HUES6 (cell line): Measurements from ENCODE around the gene RAET1E.
"Not testable (repeated sequence)": the region's sequence is repeated elsewhere in the genome, so short reads cannot be mapped to it uniquely, and the experiment has no call there.

Experiments used
- H3K27ac ChIP-seq: 2 replicates; pipeline ENCODE4 v1.7.0; 2013; ENCODE audit warnings: low read depth, mild to moderate bottlenecking, low read length, inconsistent platforms
- H3K27me3 ChIP-seq: 2 replicates; pipeline ENCODE4 v1.6.1; 2013; ENCODE audit warnings: low read length; ENCODE audit not compliant: control insufficient read depth, insufficient read depth
- H3K36me3 ChIP-seq: 2 replicates; pipeline ENCODE4 v1.6.1; 2013; ENCODE audit warnings: low read length; ENCODE audit not compliant: control insufficient read depth, insufficient read depth
- H3K4me1 ChIP-seq: 2 replicates; pipeline ENCODE4 v1.6.1; 2013; ENCODE audit warnings: low read length; ENCODE audit not compliant: control insufficient read depth, insufficient read depth
- H3K4me3 ChIP-seq: 2 replicates; pipeline ENCODE4 v1.5.1; 2013; ENCODE audit warnings: low read depth, low read length
- H3K9ac ChIP-seq: one replicate; pipeline ENCODE4 v1.6.1; 2013; ENCODE audit warnings: mild to moderate bottlenecking, low read length
- H3K9me3 ChIP-seq: 2 replicates; pipeline ENCODE4 v1.6.1; 2013; ENCODE audit warnings: low read depth, low read length; ENCODE audit not compliant: control insufficient read depth, insufficient read depth

Gene RAET1E

GRCh38 chr6:149867876-149868640 lies 29.9 kb downstream of the RAET1E start:
- Histone ChIP-seq H3K36me3 (no peaks in the 10 kb centered on the region), H3K4me3 (no peak overlapping the region), H3K9me3 (no peaks in the 10 kb centered on the region), H3K27me3 (peaks cover 1% of the 10 kb centered on the region; the same call in 1 of the 2 replicates), H3K27ac (no peak overlapping the region), H3K9ac (no peak overlapping the region), H3K4me1 (peaks cover 12% of the 10 kb centered on the region)

GRCh38 chr6:149864578-149865535 lies 33.1 kb downstream of the RAET1E start:
- peaks cover 21% of the 10 kb centered on the region for H3K4me1 ChIP-seq
- peak overlapping the region; percentile 78 for H3K4me3 ChIP-seq
- no peaks in the 10 kb centered on the region for H3K36me3 ChIP-seq
- H3K9me3 ChIP-seq = no peaks in the 10 kb centered on the region
- peak overlapping the region; percentile 45 for H3K9ac ChIP-seq
- peaks cover 30% of the 10 kb centered on the region for H3K27me3 ChIP-seq
- H3K27ac ChIP-seq = no peak overlapping the region

GRCh38 chr6:149863698-149864577 lies 34.0 kb downstream of the RAET1E start, which contains the start of gene LRP11:
TSS of gene LRP11 (minus strand) at chr6:149864359. CDS start at chr6:149864020, 339 bp downstream.
- Histone ChIP-seq H3K27me3 (peaks cover 30% of the 10 kb centered on the region), H3K9ac (peak within 1 kb of the TSS; percentile 49), H3K4me3 (peak within 1 kb of the TSS; percentile 78), H3K9me3 (no peaks in the 10 kb centered on the region), H3K36me3 (no peaks in the 10 kb centered on the region), H3K27ac (no peak within 1 kb of the TSS), H3K4me1 (peaks cover 20% of the 10 kb centered on the region)

GRCh38 chr6:149862922-149863697 lies 34.8 kb downstream of the RAET1E start:
- Histone ChIP-seq H3K9me3 (no peaks in the 10 kb centered on the region), H3K27me3 (peaks cover 30% of the 10 kb centered on the region), H3K9ac (peak overlapping the region; percentile 49), H3K36me3 (no peaks in the 10 kb centered on the region), H3K4me3 (peak overlapping the region; percentile 78), H3K27ac (no peak overlapping the region), H3K4me1 (peaks cover 13% of the 10 kb centered on the region)

GRCh38 chr6:149862424-149862738 lies 35.5 kb downstream of the RAET1E start:
- not testable (repeated sequence) for H3K27ac ChIP-seq, H3K4me1 ChIP-seq, H3K9ac ChIP-seq, H3K36me3 ChIP-seq, H3K4me3 ChIP-seq, H3K9me3 ChIP-seq
- H3K27me3 ChIP-seq = peaks cover 30% of the 10 kb centered on the region

- Histone ChIP-seq H3K36me3 (no peaks in the 10 kb centered on the region), H3K27ac (no peak overlapping the region), H3K9me3 (no peaks in the 10 kb centered on the region), H3K9ac (no peak overlapping the region), H3K4me3 (no peak overlapping the region), H3K27me3 (peaks cover 30% of the 10 kb centered on the region), H3K4me1 (peaks cover 9% of the 10 kb centered on the region; the same call in 1 of the 2 replicates)
Measured at GRCh38 chr6:149861603-149862423, 36.1 kb downstream of the RAET1E start.

GRCh38 chr6:149860834-149861602 lies 36.9 kb downstream of the RAET1E start:
- Histone ChIP-seq H3K27ac (no peak overlapping the region), H3K4me3 (no peak overlapping the region), H3K27me3 (peaks cover 30% of the 10 kb centered on the region), H3K4me1 (peaks cover 9% of the 10 kb centered on the region; the same call in 1 of the 2 replicates), H3K36me3 (no peaks in the 10 kb centered on the region), H3K9me3 (no peaks in the 10 kb centered on the region), H3K9ac (no peak overlapping the region)

GRCh38 chr6:149860513-149860833 lies 37.4 kb downstream of the RAET1E start:
- Histone ChIP-seq H3K4me3 (no peak overlapping the region), H3K9me3 (no peaks in the 10 kb centered on the region), H3K27ac (no peak overlapping the region), H3K4me1 (peaks cover 13% of the 10 kb centered on the region; the same call in 1 of the 2 replicates), H3K27me3 (peaks cover 30% of the 10 kb centered on the region), H3K36me3 (no peaks in the 10 kb centered on the region), H3K9ac (no peak overlapping the region)

- peaks cover 19% of the 10 kb centered on the region for H3K4me1 ChIP-seq
- no peaks in the 10 kb centered on the region for H3K9me3 ChIP-seq
- no peak overlapping the region for H3K4me3 ChIP-seq
- H3K9ac ChIP-seq = no peak overlapping the region
- no peaks in the 10 kb centered on the region for H3K36me3 ChIP-seq
- H3K27me3 ChIP-seq = peaks cover 30% of the 10 kb centered on the region
- H3K27ac ChIP-seq = no peak overlapping the region
Measured at GRCh38 chr6:149859938-149860337, 38.0 kb downstream of the RAET1E start.
